Heart right ventricle (tissue), 16 donors: ENCODE data around the gene ITGA2. TPM values are rescaled to one million over a fixed set of nuclear protein-coding genes. Genes with fewer than 3 reads are reported as not detected.

Experiments
- ATAC-seq, 8 donors: fragments of 200-7000 bp; cut with Tn5 transposase; one replicate each; pipeline ENCODE4 v1.9.1; 2020; ENCODE audit warnings: mild to moderate bottlenecking in 8 of 8, moderate library complexity in 8 of 8, moderate number of reproducible peaks in 1 of 8
- DNase-seq, 2 donors: peaks; one replicate each; pipeline ENCODE4 v3.0.0-alpha.2; 2020
- H3K27ac ChIP-seq, 10 donors: fragments of 200-600 bp; sonication (generic) in 2 of 10; one replicate each; pipeline versions ENCODE4 v1.5.0 to v1.8.0; 2020 to 2022; ENCODE audit warnings: mild to moderate bottlenecking in 3 of 10
- H3K27me3 ChIP-seq, 7 donors: fragments of 200-600 bp; one replicate each; pipeline ENCODE4 v1.8.0; 2021 to 2022; ENCODE audit warnings: mild to moderate bottlenecking in 2 of 7
- H3K36me3 ChIP-seq, 9 donors: fragments of 200-600 bp; sonication (generic) in 1 of 9; one replicate each; pipeline versions ENCODE4 v1.5.0 to v1.8.0; 2020 to 2022; ENCODE audit warnings: mild to moderate bottlenecking in 2 of 9
- H3K4me1 ChIP-seq, 9 donors: fragments of 200-600 bp; sonication (generic) in 1 of 9; one replicate each; pipeline versions ENCODE4 v1.5.0 to v1.8.0; 2020 to 2022; ENCODE audit warnings: mild to moderate bottlenecking in 4 of 9
- H3K4me3 ChIP-seq, 10 donors: fragments of 200-600 bp; sonication (generic) in 2 of 10; one replicate each; pipeline versions ENCODE4 v1.5.0 to v1.8.0; 2020 to 2022; ENCODE audit warnings: mild to moderate bottlenecking in 7 of 10, moderate library complexity in 2 of 10
- H3K9me3 ChIP-seq, 11 donors: fragments of 200-600 bp in 10 of 11; sonication (generic) in 2 of 11; one replicate each; pipeline versions ENCODE4 v1.5.0 to v1.8.0; 2013 to 2022; ENCODE audit warnings: mild to moderate bottlenecking in 2 of 11, control low read depth in 1 of 11, moderate library complexity in 1 of 11
- WGBS, 2 donors: extraction: QIAGEN DNeasy Blood & Tissue Kit; methylation state at CpG; one replicate each; pipeline ENCODE4 v1.1.7; 2013; ENCODE audit warnings: inconsistent platforms in 1 of 2; 5-methylcytosine and 5-hydroxymethylcytosine counted together
- intact Hi-C, 10 donors: fragments of 100-400 bp; cut with DNase I; formaldehyde crosslinking; loops; one replicate each; pipeline versions ENCODE4 v1.11.1 to v1.14.2; 2022
- polyA plus RNA-seq, 2 donors: library from polyadenylated mRNA; stranded (reverse); fragments of 200-250 nt; gene quantifications; one replicate each; pipeline ENCODE4 v1.2.3, GENCODE V29; 2013
- total RNA-seq, 10 donors: library from RNA; stranded (reverse); fragmentation: NEBNext Ultra II Directional in 3 of 10; extraction: Animal tissue kit (Norgen Biotek cat#: 25700) in 3 of 10; gene quantifications; one replicate each; pipeline versions ENCODE4 v1.2.1 to v1.2.4, GENCODE V29; 2021 to 2023
- TF ChIP-seq, protein P1 (sequence below), 9 donors: fragments of 200-600 bp; sonication (generic) in 2 of 9; IDR thresholded peaks; one replicate each; pipeline versions ENCODE4 v1.5.0 to v1.8.0; 2021 to 2022; ENCODE audit warnings: antibody characterized with exemption in 9 of 9, mild to moderate bottlenecking in 5 of 9, moderate library complexity in 1 of 9
- donor health status: Arrhythmogenic right ventricular cardiomyopathy.
- donor health status: ischemic (EF 13 %, LVEDD 7.1; RV severe dilation, severe dysfunction).
- donor health status: healthy with polysubstance abuse.
- donor health status: DM: no; HTN: yes; CAD: no.
- donor health status: DM: no; HTN: no; CAD: no.
- donor health status: ischemic (EF 25% LVEDD 6.9; RV normal size, moderate dysfunction).
- donor health status: ischemic (EF 25% LVEDD 5.7; RV mildly dilated, moderate dysfunction).
- donor health status: healthy.
- donor health status: DM: yes; HTN: yes; CAD: no.
- donor health status: Ischemic cardiomyopathy.
- donor health status: ischemic (EF 35%, LVEDD 5.7; RV mildly dilated, moderate dysfunction).
- donor health status: nonischemic (EF 11% LVEDD 7.7; RV severe dilation, severe dysfunction).
- donor health status: DM: yes; HTN: yes; CAD: no.
- donor health status: PGD.
- donor health status: ischemic (EF 29% LVEDD 5.4; RV normal size, mild dysfunction).
- donor health status: nonischemic (EF 23%, LVEDD 6.1; RV moderate dilation, normal function).

The ITGA2 gene
- total and polyA plus RNA-seq, 12 donors = 0.22 to 9.4 (median 0.92) TPM

DNA sequence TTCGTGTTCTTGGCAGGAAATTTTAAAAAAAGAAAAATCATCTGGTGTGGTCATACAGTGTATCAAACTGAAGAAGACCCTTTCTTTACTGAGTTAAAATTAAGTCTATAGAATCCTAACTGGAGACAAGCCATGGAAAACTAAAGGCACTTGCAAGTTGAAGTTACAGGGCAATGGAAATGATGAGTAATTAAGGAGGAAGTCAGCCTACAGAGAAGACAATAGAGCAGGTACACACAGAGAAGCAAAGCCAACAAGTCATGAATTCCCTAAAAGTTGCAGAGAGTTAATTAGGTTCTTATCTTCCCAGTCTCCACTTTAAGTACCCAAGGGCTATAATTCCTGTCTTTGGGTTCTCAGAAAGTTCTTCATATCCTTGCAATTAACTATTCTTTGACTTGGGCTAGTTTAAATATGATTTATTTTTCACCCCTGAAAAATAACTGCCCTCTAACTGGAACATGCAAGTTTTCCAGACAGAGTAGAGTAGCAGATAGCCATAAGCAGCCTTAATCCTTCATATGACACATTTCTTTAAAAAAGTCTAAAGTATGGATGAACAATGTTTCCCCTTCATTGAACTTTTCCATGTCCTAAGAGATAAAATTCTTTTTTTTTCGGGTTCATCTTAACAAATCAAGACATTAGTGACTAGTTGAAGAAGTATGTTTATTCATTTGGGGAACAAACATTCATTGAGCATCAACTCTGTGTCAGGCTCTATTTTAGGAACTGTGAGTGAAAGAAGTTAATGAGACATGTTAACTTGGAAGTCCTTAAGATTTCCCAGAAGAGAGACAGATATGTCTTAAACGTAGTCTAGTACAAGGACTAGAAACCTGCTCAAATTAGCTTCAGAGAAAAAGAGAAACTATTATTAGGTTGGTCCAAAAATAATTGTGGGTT is 5.2 kb upstream of the ITGA2 start:
- DNase-seq (no peak), ATAC-seq (no peak)
- peaks cover 0 to 5% (median 0%) of the 10 kb centered on the region in 7 donors for H3K27me3 ChIP-seq
- WGBS, 2 donors = 41 to 45% methylated on average over 3 of the region's 3 CpGs
- no peaks in the 10 kb centered on the region for H3K9me3 ChIP-seq
- H3K4me3 ChIP-seq = no peak overlapping the region
- TF ChIP-seq, protein P1, sequence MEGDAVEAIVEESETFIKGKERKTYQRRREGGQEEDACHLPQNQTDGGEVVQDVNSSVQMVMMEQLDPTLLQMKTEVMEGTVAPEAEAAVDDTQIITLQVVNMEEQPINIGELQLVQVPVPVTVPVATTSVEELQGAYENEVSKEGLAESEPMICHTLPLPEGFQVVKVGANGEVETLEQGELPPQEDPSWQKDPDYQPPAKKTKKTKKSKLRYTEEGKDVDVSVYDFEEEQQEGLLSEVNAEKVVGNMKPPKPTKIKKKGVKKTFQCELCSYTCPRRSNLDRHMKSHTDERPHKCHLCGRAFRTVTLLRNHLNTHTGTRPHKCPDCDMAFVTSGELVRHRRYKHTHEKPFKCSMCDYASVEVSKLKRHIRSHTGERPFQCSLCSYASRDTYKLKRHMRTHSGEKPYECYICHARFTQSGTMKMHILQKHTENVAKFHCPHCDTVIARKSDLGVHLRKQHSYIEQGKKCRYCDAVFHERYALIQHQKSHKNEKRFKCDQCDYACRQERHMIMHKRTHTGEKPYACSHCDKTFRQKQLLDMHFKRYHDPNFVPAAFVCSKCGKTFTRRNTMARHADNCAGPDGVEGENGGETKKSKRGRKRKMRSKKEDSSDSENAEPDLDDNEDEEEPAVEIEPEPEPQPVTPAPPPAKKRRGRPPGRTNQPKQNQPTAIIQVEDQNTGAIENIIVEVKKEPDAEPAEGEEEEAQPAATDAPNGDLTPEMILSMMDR (IDR thresholded peaks at IDR 0.05) = no peak
- no peak overlapping the region for H3K27ac ChIP-seq
- peaks cover 0 to 25% (median 6%) of the 10 kb centered on the region in 9 donors for H3K4me1 ChIP-seq
- intact Hi-C loops = loop anchor here in 1 of 10 donors (10.0 kb wide), 1 partner anchor 51 kb away; no protein-coding TSS in a partner anchor
- no peaks in the 10 kb centered on the region for H3K36me3 ChIP-seq

- no peak for DNase-seq
- no peaks in the 10 kb centered on the region for H3K36me3 ChIP-seq
- WGBS, 2 donors = 94 to 96% methylated on average over 3 of the region's 3 CpGs
- TF ChIP-seq, protein P1 (IDR thresholded peaks at IDR 0.05) = no peak
- H3K27me3 ChIP-seq = peaks cover 0 to 14% (median 0%) of the 10 kb centered on the region in 7 donors
- H3K9me3 ChIP-seq = no peaks in the 10 kb centered on the region
- ATAC-seq = no peak
- no peak overlapping the region for H3K27ac ChIP-seq
- no peak overlapping the region for H3K4me3 ChIP-seq
- H3K4me1 ChIP-seq = peaks cover 0 to 31% (median 11%) of the 10 kb centered on the region in 9 donors
- intact Hi-C loops = loop anchor here in 3 of 10 donors (5.0 to 10.0 kb wide), 3 partner anchors 38 to 49 kb away; no protein-coding TSS in a partner anchor
These were observed 3.8 kb upstream of the ITGA2 start for GRCh38 chr5:52985306-52985705.

- TF ChIP-seq, protein P1 (IDR thresholded peaks at IDR 0.05) = no peak
- Histone ChIP-seq H3K27me3 (peaks cover 0 to 14% (median 0%) of the 10 kb centered on the region in 7 donors), H3K27ac (peak overlapping the region in 2 of 10 donors; percentile 3 to 76), H3K4me1 (peaks cover 0 to 34% (median 15%) of the 10 kb centered on the region in 9 donors), H3K9me3 (no peaks in the 10 kb centered on the region), H3K36me3 (no peaks in the 10 kb centered on the region), H3K4me3 (no peak overlapping the region)
- ATAC-seq (peak in 2 of 8 donors; percentile 14 to 21), DNase-seq (no peak)
- 61 to 63% methylated on average over 4 of the region's 4 CpGs for WGBS, 2 donors
- intact Hi-C loops = loop anchor here in 3 of 10 donors (5.0 to 10.0 kb wide), 3 partner anchors 39 to 47 kb away; no protein-coding TSS in a partner anchor
These were observed 1.3 kb upstream of the ITGA2 start for GRCh38 chr5:52987711-52988331.
